ENCODE data around the gene SYT7. TPM values are rescaled to one million over a fixed set of nuclear protein-coding genes. Genes with fewer than 3 reads are reported as not detected.
A peak's percentile ranks its signal among the peaks of the same experiment; 100 is the strongest.

SYT7 gene
- total RNA-seq, 1 donor from 2014 or later: 4.8 TPM

GRCh38 chr11:61516675-61517572, 64.0 kb downstream of the SYT7 start:
- peak; percentile 96 for TF ChIP-seq CTCF (IDR thresholded peaks at IDR 0.05)
- Histone ChIP-seq H3K36me3 (no peaks in the 10 kb centered on the region), H3K9me3 (no peaks in the 10 kb centered on the region), H3K4me3 (no peak overlapping the region), H3K27ac (no peak overlapping the region), H3K4me1 (peaks cover 7% of the 10 kb centered on the region), H3K27me3 (no peaks in the 10 kb centered on the region)
- intact Hi-C loops (cut with DNase I): loop anchor here (10.0 kb wide), 1 partner anchor 1068 kb away; no protein-coding TSS in a partner anchor
- DNase-seq: no peak
- ATAC-seq: peak; percentile 60

DNA sequence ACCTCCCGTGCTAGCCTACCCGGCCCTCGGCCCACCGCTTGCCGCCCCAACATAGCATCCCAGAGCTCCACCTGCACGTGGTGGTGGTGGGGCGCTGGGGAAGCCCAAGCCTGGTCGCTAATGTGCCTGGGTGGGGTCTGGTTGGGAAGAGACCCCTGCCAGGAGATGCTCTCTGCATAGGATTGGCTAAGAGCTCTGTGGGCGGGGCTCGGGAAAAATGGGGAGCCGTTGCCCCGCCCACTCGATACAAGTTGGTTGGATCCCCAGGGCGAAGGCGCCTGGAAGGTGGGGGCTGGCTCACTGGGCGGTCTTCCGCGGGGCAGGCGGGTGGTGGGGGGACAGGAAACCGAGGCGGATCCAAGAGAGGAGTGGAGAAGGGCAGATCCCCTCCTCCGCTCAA, 64.7 kb downstream of the SYT7 start:
- no peaks in the 10 kb centered on the region for H3K36me3 ChIP-seq
- DNase-seq (no peak), ATAC-seq (no peak)
- intact Hi-C loops (cut with DNase I): loop anchor here (10.0 kb wide), 1 partner anchor 1069 kb away; no protein-coding TSS in a partner anchor
- no peaks in the 10 kb centered on the region for H3K9me3 ChIP-seq
- TF ChIP-seq CTCF (IDR thresholded peaks at IDR 0.05): no peak
- peaks cover 7% of the 10 kb centered on the region for H3K4me1 ChIP-seq
- no peak overlapping the region for H3K27ac ChIP-seq
- no peak overlapping the region for H3K4me3 ChIP-seq
- peaks cover 7% of the 10 kb centered on the region for H3K27me3 ChIP-seq

- no peak for TF ChIP-seq CTCF (IDR thresholded peaks at IDR 0.05)
- ATAC-seq (no peak), DNase-seq (no peak)
- Histone ChIP-seq H3K27ac (no peak overlapping the region), H3K4me1 (peaks cover 7% of the 10 kb centered on the region), H3K36me3 (no peaks in the 10 kb centered on the region), H3K9me3 (no peaks in the 10 kb centered on the region), H3K27me3 (peaks cover 12% of the 10 kb centered on the region), H3K4me3 (no peak overlapping the region)
- intact Hi-C loops (cut with DNase I): loop anchor here (10.0 kb wide), 1 partner anchor 1069 kb away; no protein-coding TSS in a partner anchor
Observed at GRCh38 chr11:61515686-61516085, 65.2 kb downstream of the SYT7 start.

- intact Hi-C loops (cut with DNase I): loop anchor here (10.0 kb wide), 1 partner anchor 1071 kb away; no protein-coding TSS in a partner anchor
- no peak for ATAC-seq
- H3K27ac ChIP-seq: no peak overlapping the region
- no peak for DNase-seq
- H3K4me3 ChIP-seq: no peak overlapping the region
- no peaks in the 10 kb centered on the region for H3K9me3 ChIP-seq
- H3K36me3 ChIP-seq: no peaks in the 10 kb centered on the region
- TF ChIP-seq CTCF (IDR thresholded peaks at IDR 0.05): no peak
- peaks cover 24% of the 10 kb centered on the region for H3K27me3 ChIP-seq
- peaks cover 14% of the 10 kb centered on the region for H3K4me1 ChIP-seq
Observed at GRCh38 chr11:61514050-61514917, 66.6 kb downstream of the SYT7 start.

GRCh38 chr11:61513143-61513765, 67.6 kb downstream of the SYT7 start:
- ATAC-seq (no peak), DNase-seq (no peak)
- TF ChIP-seq CTCF (IDR thresholded peaks at IDR 0.05): no peak
- Histone ChIP-seq H3K27me3 (peaks cover 27% of the 10 kb centered on the region), H3K9me3 (no peaks in the 10 kb centered on the region), H3K36me3 (no peaks in the 10 kb centered on the region), H3K4me3 (no peak overlapping the region), H3K27ac (no peak overlapping the region), H3K4me1 (peaks cover 21% of the 10 kb centered on the region)
- intact Hi-C loops (cut with DNase I): loop anchor here (10.0 kb wide), 1 partner anchor 1072 kb away; no protein-coding TSS in a partner anchor
